Astrocyte (in vitro differentiated cells and primary cell): ENCODE measurements around the gene HIPK2.

Source experiments
- CTCF ChIP-seq: IDR thresholded peaks from 2 replicates; pipeline ENCODE4 v1.5.1; 2011; ENCODE audit warnings: low read depth, mild to moderate bottlenecking, inconsistent platforms, low read length, moderate library complexity; ENCODE audit not compliant: insufficient read depth
- EZH2 ChIP-seq: IDR thresholded peaks from 2 replicates; pipeline ENCODE4 v1.6.1; 2012; ENCODE audit warnings: mild to moderate bottlenecking, low read length, inconsistent platforms; ENCODE audit not compliant: insufficient read depth

GRCh38 chr7:139582130-139582650 lies 195.6 kb downstream of the HIPK2 start:
- no peak for TF ChIP-seq CTCF
- no peak for TF ChIP-seq EZH2
